HG03196 (cell line): Measurements from ENCODE around the gene CHD9.

ENCODE experiments used
- ATAC-seq: cut with Tn5 transposase; IDR thresholded peaks from one replicate; pipeline ENCODE4 v1.9.1; 2021; ENCODE audit not compliant: unreplicated experiment

Gene CHD9

GRCh38 chr16:53191413-53191812 lies 136.6 kb downstream of the CHD9 start:
- ATAC-seq, result no peak

DNA sequence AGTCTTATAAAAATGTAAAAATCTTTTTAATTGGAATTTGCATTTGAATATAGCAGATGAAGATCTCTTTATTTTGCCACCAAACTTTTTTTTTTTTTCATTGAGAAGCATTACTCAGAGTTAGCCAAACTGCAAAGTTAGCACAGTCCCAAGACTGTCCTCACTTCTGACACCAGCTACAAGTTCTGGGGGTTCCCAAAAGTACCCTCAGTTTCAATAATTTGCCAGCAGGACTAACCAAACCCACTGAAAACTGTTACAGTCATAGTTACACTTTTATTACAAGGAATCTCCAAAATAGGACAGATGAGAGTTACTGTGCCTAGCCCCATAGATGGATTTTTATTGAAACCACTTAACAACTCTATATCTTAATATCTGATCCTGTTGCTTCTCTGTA lies 144.1 kb downstream of the CHD9 start:
- no peak for ATAC-seq

GRCh38 chr16:53201900-53202299 lies 147.1 kb downstream of the CHD9 start:
- ATAC-seq, result no peak

- no peak for ATAC-seq
These were observed 147.6 kb downstream of the CHD9 start for GRCh38 chr16:53202398-53202797.

GRCh38 chr16:53207810-53208752 lies 153.3 kb downstream of the CHD9 start:
- ATAC-seq, result peak; percentile 85

DNA sequence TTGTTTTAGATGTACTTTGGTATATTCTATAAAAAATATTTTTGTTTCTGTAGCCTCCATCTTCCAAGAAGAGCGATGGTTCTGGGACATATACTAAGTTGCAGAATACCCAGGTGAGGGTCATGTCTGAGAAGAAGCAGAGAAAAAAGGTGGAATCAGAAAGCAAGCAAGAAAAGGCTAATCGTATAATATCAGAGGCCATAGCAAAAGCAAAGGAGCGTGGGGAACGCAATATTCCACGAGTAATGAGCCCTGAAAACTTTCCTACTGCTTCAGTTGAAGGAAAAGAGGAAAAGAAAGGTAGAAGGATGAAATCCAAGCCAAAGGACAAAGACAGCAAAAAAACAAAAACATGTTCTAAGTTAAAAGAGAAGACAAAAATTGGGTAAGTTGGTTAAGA lies 154.6 kb downstream of the CHD9 start:
- ATAC-seq, result no peak

GRCh38 chr16:53209877-53210276 lies 155.1 kb downstream of the CHD9 start:
- no peak for ATAC-seq

GRCh38 chr16:53211253-53211652 lies 156.5 kb downstream of the CHD9 start:
- ATAC-seq, result no peak

GRCh38 chr16:53212893-53213223 lies 158.1 kb downstream of the CHD9 start:
- no peak for ATAC-seq

DNA sequence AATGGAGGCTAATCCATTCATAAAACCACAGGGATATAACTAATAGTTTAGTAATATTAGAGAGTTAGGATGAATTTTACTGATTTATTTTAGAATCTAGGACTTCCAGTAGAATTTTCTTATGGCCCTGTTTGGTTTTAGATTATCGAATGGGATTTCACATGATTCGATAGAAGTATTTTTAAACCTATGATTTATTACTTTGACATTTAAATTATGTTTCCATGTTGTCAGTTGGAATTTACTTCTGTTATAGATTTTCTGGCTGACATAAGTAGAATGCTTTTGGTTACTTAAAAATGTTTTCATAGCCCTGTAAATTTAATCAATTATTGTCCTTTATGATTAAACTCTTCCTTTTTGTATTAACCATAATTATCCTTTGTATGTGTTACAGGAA lies 158.8 kb downstream of the CHD9 start:
- no peak for ATAC-seq

DNA sequence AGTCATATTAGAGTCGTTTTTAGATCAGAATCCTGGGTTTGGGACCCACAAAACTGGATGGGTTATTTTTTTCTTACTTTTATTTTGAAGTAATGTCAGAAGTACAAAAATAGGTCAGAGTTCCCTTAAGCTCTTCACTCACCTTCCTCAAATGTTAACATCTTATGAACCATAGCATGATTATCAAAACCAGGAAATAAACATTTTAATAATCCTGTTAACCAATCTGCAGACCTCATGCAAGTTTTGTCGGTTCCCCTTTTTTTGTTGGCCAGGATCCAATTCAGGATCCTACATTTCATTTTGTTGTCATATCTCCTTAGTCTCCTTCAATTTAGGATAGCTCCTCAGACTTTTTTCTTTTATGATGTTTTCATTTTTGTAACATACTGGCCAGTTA lies 162.0 kb downstream of the CHD9 start:
- ATAC-seq, result no peak

- ATAC-seq, result peak; percentile 20
These were observed 164.6 kb downstream of the CHD9 start for GRCh38 chr16:53219371-53219770.

DNA sequence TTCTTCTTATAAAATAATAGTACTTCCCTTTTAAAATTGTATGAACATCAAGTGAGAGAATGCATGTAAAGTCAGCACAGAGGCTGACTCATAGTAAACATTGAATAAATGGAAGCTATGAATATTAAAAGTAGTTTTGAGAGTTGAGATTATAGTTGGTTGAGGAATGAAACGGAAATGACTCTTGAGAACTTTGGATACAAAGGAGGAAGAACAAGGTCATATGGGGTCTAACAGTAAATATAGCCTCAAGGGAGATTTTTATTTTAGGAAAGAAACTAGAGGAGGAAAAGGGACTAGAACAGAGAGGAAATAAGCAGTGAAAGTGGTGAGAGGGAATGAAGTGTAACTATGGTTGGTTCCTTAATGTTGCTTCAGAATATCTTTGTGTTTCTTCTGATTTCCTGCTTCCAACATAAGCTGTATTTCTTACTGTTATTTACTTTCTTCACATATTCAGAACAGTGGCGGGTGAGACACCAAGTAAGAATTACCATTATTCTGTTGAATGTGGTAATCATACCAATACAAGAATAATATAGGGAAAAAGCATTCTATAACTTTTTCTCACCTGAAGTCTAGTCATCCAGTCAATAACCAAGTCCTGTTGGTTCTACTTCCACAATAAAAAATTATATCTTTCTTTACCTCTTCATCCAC lies 165.1 kb downstream of the CHD9 start:
- peak; percentile 50 for ATAC-seq

DNA sequence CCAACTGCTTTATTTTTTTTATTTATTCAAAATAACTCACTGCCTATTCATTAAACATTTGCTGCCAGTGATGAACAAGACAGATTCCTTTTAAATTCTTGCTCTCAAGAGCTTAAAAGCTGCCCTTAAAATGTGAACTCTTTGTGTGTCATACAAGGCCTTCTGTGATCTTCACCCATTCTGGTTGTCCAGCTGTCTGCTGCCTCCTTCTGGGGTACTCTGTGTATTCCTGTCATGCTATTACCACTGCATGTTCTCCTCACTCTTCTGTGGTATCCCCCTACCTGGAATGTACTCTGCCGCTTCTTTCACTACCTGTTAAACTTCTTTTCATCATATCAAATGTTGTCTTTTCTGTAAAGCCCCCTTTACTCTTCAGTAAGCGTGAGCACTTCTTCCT lies 165.8 kb downstream of the CHD9 start:
- no peak for ATAC-seq

GRCh38 chr16:53224951-53225533 lies 170.3 kb downstream of the CHD9 start:
- no peak for ATAC-seq

- no peak for ATAC-seq
These were observed 178.2 kb downstream of the CHD9 start for GRCh38 chr16:53232826-53233529.

GRCh38 chr16:53234836-53235235 lies 180.0 kb downstream of the CHD9 start:
- ATAC-seq, result no peak

DNA sequence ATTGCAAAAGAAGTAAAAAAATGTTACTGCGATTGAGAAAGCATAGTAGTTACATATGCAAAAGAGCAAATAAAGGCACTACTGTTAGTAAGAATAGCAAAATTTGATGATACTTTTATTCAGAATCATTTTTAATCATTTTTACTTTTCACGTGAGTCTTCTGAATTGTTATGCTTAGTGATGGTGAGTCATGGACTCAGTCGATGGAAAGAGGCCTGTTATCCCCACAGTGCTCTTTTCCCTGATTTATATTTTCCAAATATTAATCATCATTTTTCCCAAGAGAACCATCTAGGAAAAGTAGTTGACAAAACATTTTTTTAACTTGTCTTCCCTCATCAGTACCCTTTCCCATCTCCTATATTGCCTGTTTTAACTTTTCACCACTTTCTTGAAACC lies 181.1 kb downstream of the CHD9 start:
- no peak for ATAC-seq

- no peak for ATAC-seq
These were observed 194.5 kb downstream of the CHD9 start for GRCh38 chr16:53249331-53249730.

DNA sequence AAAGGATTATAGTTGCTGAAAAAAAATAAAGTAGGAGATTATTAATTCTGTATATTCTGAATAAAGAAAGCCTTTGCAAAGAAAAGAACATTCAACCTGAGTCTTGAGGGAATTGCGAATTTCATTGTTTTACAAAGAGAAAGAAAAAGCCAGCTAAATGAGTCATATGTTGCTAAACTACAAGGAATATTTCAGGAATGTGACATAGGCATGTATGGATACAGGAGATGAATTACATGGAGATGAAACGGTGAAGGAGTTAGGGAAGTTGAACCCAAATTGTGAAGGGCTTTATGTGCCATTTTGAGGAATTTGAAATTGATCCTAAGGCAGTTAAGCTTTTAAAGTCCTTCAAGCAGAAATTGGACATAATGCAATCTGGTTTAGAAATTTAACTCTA lies 202.2 kb downstream of the CHD9 start:
- no peak for ATAC-seq

- ATAC-seq, result no peak
These were observed 204.0 kb downstream of the CHD9 start for GRCh38 chr16:53258809-53259208.

DNA sequence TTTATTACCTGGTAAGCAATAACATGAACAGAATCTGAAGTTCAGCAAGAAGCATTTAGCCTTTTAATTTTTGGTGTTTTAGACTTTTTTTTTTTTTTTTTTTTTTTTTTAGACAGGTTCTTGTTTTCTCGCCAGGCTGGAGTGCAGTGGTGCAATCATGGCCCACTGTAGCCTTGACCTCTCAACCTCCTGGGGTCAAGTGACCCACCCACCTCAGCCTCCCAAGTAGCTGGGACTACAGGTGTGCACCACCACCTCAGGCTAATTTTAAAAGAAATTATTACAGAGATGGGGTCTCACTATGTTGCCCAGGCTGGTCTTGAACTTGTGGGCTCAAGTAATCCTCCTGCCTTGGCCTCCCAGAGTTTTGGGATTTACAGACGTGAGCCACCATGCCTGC lies 206.5 kb downstream of the CHD9 start:
- ATAC-seq, result no peak
